Measurements from ENCODE around the gene REM1.

DNA sequence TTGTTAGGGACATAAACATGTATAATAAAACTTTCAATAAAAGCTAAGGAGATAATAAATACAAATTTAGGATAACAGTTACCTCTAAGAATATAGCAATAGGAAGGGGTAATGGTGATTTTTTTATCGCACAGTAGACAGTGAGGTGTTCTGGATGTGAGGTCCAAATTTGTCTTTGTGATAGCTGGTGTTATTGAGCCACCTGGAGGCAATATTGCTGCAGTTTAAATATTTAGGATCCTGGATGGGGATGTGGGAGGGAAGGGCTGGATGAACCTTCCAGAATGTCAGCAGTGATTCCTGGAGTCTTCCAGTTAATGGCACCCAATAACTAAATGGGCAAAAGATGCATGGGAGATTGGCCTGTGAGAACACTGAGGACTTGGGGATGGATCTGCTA lies 20.7 kb upstream of the REM1 start:
- TF ChIP-seq, protein P1, sequence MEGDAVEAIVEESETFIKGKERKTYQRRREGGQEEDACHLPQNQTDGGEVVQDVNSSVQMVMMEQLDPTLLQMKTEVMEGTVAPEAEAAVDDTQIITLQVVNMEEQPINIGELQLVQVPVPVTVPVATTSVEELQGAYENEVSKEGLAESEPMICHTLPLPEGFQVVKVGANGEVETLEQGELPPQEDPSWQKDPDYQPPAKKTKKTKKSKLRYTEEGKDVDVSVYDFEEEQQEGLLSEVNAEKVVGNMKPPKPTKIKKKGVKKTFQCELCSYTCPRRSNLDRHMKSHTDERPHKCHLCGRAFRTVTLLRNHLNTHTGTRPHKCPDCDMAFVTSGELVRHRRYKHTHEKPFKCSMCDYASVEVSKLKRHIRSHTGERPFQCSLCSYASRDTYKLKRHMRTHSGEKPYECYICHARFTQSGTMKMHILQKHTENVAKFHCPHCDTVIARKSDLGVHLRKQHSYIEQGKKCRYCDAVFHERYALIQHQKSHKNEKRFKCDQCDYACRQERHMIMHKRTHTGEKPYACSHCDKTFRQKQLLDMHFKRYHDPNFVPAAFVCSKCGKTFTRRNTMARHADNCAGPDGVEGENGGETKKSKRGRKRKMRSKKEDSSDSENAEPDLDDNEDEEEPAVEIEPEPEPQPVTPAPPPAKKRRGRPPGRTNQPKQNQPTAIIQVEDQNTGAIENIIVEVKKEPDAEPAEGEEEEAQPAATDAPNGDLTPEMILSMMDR (IDR thresholded peaks at IDR 0.05) = no peak
- TF ChIP-seq SIN3A (IDR thresholded peaks at IDR 0.05; ENCODE audit: borderline replicate concordance, insufficient read depth, low read depth, low read length) = no peak
- TF ChIP-seq, protein P2, sequence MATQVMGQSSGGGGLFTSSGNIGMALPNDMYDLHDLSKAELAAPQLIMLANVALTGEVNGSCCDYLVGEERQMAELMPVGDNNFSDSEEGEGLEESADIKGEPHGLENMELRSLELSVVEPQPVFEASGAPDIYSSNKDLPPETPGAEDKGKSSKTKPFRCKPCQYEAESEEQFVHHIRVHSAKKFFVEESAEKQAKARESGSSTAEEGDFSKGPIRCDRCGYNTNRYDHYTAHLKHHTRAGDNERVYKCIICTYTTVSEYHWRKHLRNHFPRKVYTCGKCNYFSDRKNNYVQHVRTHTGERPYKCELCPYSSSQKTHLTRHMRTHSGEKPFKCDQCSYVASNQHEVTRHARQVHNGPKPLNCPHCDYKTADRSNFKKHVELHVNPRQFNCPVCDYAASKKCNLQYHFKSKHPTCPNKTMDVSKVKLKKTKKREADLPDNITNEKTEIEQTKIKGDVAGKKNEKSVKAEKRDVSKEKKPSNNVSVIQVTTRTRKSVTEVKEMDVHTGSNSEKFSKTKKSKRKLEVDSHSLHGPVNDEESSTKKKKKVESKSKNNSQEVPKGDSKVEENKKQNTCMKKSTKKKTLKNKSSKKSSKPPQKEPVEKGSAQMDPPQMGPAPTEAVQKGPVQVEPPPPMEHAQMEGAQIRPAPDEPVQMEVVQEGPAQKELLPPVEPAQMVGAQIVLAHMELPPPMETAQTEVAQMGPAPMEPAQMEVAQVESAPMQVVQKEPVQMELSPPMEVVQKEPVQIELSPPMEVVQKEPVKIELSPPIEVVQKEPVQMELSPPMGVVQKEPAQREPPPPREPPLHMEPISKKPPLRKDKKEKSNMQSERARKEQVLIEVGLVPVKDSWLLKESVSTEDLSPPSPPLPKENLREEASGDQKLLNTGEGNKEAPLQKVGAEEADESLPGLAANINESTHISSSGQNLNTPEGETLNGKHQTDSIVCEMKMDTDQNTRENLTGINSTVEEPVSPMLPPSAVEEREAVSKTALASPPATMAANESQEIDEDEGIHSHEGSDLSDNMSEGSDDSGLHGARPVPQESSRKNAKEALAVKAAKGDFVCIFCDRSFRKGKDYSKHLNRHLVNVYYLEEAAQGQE (IDR thresholded peaks at IDR 0.05; ENCODE audit: insufficient read depth in 1 of 2, low read depth in 2 of 2, low read length in 1 of 2) = no peak
- TF ChIP-seq POLR2AphosphoS5 (IDR thresholded peaks at IDR 0.05; ENCODE audit: low read depth, low read length) = no peak

All from Panc1 (cell line).